GM18508 (cell line): ENCODE data around the gene DRD4.

Experiments
- ATAC-seq: cut with Tn5 transposase; IDR thresholded peaks from one replicate; pipeline ENCODE4 v1.9.1; 2021; ENCODE audit warnings: moderate number of reproducible peaks; ENCODE audit not compliant: insufficient read depth, unreplicated experiment

Gene DRD4

GRCh38 chr11:636511-637332 is at the start of gene DRD4:
Gene DRD4 (plus strand): TSS chr11:637269. CDS start chr11:637305, 36 bp downstream.
- no peak for ATAC-seq

DNA sequence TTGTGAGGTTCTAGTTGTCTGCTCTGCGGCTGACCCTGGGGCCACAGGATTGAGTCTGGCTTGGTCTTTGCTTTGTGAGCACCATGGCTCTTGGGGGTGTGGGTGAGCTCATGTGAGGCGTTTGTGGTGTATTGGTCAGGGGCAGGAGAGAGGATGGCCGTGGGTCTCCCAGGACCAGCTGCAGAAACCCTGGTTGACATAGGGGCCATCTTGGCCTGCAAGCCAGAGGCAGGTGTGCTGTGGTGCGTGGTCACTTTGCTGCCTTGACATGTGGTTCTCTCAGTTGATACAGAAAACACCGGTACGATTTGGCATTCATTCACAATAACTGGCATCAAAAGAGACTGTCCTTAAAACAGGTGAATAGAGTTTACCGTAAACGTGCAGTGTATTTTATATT is 49.5 kb upstream of the DRD4 start:
- no peak for ATAC-seq

DNA sequence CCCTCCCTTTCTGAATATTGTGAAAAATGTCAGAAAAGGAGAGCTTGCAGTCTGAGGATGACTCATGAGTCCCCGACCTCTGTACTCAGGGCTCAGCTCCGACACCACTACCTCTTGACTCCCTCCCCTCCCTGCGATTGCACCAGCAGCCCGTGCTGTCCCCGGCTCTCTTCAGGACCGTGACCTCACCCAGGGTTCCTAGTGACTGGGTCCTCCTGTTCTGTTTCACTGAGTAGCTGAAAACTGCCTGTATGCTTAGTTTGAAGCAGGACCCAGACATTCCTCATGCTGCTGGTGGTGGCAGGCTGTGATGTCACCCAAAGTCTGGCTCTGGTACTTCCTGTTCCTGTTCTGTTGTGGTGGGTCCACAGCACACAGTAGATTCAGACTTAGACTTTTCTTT is 49.1 kb upstream of the DRD4 start:
- no peak for ATAC-seq

GRCh38 chr11:589798-590197 is 47.3 kb upstream of the DRD4 start:
- no peak for ATAC-seq

GRCh38 chr11:590997-591396 is 46.1 kb upstream of the DRD4 start:
- no peak for ATAC-seq

DNA sequence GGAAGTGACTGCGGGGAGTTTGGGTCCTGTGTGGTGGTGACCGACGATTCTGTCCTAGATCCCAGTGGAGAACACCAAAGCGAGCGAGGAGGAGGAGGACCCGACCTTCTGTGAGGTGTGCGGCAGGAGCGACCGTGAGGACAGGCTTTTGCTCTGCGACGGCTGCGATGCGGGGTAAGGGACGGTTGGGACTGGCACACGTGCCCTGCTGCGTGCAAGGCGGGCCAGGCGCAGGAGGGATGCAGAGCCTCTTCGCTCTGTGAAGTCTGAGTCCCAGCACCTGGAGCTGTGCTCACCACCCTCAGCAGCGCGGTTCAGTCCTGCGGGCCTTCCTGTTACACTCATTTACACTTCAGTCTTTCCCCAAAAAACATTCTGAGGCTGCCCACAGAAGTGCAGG is 44.6 kb upstream of the DRD4 start:
- no peak for ATAC-seq

DNA sequence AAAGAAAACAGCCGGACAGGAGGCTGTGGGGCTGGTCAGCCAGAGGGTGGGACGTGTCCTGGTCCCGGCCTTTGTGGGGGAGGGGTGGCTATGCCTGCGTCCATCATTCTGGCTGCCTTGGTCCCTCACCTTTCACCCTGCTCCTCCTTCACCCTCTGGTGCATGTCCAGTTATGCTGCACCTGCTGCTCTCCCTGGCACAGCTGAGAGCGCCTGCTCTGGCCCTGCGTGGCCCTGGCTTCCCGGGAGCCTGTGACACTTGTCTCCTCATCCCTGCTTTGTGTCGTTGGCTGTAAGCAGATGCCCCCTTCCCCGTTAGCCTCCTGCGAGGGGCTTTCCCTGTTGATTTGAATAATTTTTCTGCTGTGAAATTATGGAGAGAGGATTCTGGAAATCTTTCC is 44.2 kb upstream of the DRD4 start:
- no peak for ATAC-seq

- no peak for ATAC-seq
Observed at GRCh38 chr11:593347-593746, 43.7 kb upstream of the DRD4 start.

GRCh38 chr11:595400-595799 is 41.7 kb upstream of the DRD4 start:
- ATAC-seq = no peak

DNA sequence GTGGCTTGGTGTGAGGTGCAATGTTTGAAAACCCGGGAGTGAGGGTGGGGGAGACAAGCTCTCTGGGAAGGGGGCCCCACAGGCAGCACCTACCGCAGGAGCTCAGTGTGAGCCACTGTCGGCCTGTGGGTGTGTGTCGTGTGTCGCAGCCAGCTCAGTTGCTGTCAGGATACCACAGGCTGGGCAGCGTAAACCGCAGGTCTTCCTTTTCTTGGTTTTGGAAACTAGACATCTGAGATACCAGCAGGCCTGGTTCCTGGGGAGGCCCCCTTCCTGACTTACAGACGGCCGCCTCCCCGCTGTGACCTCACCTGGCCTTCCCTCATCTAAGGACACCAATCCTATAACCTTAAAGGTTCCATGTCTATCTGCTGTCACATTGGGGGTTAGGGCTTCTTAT is 40.7 kb upstream of the DRD4 start:
- ATAC-seq = no peak

- no peak for ATAC-seq
Observed at GRCh38 chr11:597166-597725, 39.8 kb upstream of the DRD4 start.

- ATAC-seq = no peak
Observed at GRCh38 chr11:598005-598680, 38.9 kb upstream of the DRD4 start.

DNA sequence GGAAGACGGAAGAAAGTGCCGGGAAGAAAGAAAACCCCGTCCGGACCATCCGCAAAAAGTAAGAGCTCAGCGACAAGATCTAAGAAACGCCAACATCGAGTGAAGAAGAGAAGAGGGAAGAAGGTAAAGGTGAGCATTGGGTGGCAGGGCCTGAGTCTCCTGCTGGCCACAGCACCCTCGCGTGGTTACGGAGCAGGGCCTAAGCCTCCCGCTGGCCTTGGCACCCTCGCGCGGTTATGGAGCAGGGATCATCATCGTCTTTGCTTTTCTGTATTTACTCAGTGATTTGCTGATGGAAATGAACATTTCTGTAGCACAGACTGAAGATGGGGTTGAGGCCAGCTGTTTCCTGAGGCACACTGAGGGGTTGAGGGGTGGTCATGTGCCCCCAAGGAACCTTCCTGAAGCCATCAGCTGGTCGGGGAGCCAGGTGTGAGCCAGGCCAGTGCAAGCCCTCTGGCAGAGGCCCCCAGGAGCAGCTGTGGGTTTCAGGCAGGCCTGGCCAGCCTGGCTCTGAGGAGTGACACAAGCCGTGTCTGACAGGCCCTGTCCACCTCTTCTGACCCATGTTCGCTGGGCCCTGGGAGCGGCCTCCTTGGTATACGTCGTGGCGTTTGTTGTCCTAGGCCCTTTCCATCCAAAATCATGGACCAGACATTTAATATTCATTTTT is 35.4 kb upstream of the DRD4 start:
- no peak for ATAC-seq

- no peak for ATAC-seq
Observed at GRCh38 chr11:603154-603553, 33.9 kb upstream of the DRD4 start.

DNA sequence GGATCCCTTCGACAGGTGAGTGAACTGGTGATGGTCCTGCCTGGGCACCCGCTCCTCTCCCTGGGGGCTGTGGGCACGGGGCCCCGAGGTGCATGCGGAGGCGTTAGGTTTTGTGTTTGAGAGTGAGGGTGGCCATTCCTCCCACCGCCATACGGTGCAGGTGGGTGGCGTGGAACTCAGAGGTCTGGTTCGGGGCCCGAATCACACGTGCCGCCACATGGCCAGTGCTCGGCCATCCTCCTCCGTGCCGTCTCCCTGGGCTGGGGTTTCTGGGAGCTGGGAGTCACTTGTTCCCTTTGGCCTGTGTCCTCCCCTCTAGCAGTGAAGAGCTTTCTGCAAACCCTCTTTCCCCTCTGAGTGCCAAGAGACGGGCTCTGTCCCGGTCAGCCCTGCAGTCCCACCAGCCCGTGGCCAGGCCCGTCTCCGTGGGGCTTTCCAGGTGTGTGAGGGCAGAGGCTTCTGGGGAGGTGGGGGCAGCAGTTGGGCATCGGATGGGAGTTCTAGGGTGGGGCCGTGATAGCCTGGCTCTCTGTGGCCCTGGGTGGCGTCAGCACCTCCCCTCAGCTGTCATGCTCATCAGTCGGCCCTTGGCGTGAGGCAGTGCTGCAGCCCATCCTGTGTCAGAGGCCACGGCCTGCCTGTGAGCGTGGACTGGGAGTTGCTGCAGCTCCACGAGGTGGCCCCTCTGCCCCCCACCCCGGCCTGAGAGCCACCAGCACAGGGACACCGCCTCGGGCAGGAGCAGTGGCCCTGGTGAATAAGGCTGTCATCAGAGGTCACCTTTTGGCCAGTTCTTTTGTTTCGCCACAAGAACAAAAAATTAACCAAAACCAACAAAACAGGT is 31.6 kb upstream of the DRD4 start:
- no peak for ATAC-seq

DNA sequence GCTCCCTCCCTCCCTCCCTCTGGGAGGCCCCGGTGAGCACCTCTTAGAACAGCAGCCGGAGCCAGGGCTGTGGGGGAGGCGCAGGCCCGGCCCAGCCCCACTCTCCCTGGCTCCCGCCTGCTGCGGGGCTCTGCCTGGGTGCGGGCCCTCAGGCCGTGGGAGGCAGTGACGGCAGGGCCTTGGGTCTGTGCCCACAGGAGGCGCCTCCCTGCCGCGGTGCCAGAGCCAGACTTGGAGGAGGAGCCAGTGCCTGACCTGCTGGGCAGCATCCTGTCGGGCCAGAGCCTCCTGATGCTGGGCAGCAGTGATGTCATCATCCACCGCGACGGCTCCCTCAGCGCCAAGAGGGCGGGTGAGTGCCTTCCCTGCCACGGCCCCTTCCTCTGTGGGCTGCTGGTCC is 30.8 kb upstream of the DRD4 start:
- no peak for ATAC-seq

DNA sequence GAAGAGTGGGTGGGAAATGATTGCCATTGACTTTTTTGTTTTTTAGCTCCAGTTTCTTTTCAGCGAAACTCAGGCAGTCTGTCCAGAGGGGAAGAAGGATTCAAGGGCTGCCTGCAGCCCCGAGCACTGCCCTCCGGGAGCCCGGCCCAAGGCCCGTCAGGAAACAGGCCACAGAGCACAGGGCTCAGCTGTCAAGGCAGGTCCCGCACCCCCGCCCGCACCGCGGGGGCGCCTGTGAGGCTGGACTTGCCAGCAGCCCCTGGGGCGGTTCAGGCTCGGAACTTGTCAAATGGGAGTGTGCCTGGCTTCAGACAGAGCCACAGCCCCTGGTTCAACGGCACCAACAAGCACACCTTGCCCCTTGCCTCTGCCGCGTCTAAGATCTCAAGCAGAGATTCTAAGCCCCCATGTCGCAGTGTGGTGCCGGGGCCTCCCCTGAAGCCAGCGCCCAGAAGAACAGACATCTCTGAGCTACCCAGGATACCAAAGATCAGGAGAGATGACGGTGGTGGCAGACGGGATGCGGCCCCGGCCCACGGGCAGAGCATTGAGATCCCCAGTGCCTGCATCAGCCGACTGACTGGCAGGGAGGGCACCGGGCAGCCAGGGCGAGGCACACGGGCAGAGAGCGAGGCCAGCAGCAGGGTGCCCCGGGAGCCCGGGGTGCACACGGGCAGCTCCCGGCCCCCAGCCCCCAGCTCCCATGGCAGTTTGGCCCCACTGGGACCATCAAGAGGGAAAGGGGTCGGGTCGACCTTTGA is 29.9 kb upstream of the DRD4 start:
- no peak for ATAC-seq

GRCh38 chr11:607971-608659 is 29.0 kb upstream of the DRD4 start:
- no peak for ATAC-seq

DNA sequence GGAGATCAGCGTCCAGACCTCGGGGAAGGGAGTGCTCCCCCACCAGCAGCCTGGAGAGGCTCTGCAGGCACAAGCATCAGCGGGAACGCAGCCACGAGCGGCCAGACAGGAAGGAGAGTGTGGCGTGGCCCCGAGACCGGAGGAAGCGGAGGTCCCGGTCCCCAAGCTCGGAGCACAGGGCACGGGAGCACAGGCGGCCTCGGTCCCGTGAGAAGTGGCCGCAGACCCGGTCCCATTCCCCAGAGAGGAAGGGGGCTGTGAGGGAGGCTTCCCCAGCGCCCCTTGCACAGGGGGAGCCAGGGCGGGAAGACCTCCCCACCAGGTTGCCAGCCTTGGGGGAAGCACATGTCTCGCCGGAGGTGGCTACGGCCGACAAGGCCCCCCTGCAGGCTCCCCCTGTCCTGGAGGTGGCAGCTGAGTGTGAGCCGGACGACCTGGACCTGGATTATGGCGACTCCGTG is 28.2 kb upstream of the DRD4 start:
- no peak for ATAC-seq
